ENCODE measurements around the gene PHACTR1. TPM values are rescaled to one million over a fixed set of nuclear protein-coding genes. Genes with fewer than 3 reads are reported as not detected.

The PHACTR1 gene
- total RNA-seq, 5 donors from 2014 or later (not counting 1 experiment from before 2014, with no cell fraction given): 0.63 to 2.6 (median 1.1) TPM

DNA sequence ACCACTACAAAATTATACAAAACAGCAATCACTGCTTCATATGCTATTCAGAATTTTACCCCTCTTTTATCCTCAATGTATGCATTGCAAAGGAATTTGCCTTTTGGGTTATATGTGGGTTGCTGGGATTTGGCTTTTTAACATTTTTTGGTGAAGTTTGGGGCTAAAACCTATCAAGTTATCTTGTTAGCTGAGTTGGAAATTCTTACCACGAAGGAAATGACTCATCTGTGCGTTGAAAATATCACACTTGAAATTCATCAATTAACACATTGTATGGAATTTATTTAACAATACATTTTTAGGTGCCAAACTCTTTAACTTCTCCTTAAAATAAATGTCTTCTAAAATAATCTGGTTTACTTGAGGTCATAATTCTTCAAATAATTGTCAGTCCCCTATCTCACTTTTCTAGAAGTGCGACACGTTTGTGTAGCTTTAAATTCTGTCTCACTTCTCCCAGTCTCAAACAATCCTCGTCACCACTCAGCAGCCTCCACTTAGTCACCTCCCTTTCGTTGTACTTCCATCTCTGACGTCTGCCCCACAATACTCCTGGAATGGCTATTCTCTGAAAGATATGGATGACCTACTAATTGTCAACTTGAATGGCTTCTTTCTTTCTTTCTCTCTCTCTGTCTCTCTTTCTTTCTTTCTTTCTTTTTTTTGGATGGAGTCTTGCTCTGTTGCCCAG lies 88.5 kb downstream of the PHACTR1 start:
- Mint-ChIP-seq H3K27me3 (peaks cover 4 to 6% of the 10 kb centered on the region in 2 donors), H3K27ac (no peak overlapping the region), H3K9me3 (no peaks in the 10 kb centered on the region), H3K4me3 (no peak overlapping the region), H3K36me3 (no peaks in the 10 kb centered on the region), H3K4me1 (no peaks in the 10 kb centered on the region)
- no peak for ATAC-seq (replicated peaks in 1 of 4)
- Histone ChIP-seq H3K4me1 (ENCODE audit: control insufficient read depth in 1 of 2, extremely low read depth in 1 of 2, insufficient read depth in 2 of 2, low read length in 2 of 2) (no peaks in the 10 kb centered on the region), H3K27ac (ENCODE audit: low read length) (no peak overlapping the region), H3K4me3 (ENCODE audit: control insufficient read depth in 1 of 2, extremely low read depth in 1 of 2, low read length in 1 of 2) (no peak overlapping the region), H3K9me3 (no peaks in the 10 kb centered on the region), H3K36me3 (ENCODE audit: control insufficient read depth in 2 of 2, extremely low read depth in 1 of 2, insufficient read depth in 1 of 2, low read length in 1 of 2) (no peaks in the 10 kb centered on the region), H3K27me3 (replicated peaks in 1 of 2; ENCODE audit: control insufficient read depth in 2 of 2, extremely low read depth in 1 of 2, insufficient read depth in 2 of 2, low read length in 1 of 2) (peaks cover 0 to 2% of the 10 kb centered on the region in 2 experiments)
- 84% methylated on average over 5 of the region's 7 CpGs for WGBS (ENCODE audit: insufficient coverage)
- no peak for DNase-seq
- ChIA-PET CTCF (no interaction called here), POLR2A (no interaction called here)

GRCh38 chr6:12806136-12806535 lies 89.6 kb downstream of the PHACTR1 start:
- CTCF ChIA-PET: interaction anchor here in 1 of 2 donors (0.5 kb wide), 1 partner anchor 81 kb away, joined by 5 read pairs; no protein-coding TSS in a partner anchor
- no peak overlapping the region for H3K4me3 ChIP-seq (ENCODE audit: control insufficient read depth in 1 of 2, extremely low read depth in 1 of 2, low read length in 1 of 2)
- H3K27me3 Mint-ChIP-seq: peaks cover 7 to 10% of the 10 kb centered on the region in 2 donors
- ATAC-seq (replicated peaks in 1 of 4): no peak
- no peaks in the 10 kb centered on the region for H3K9me3 Mint-ChIP-seq
- no peaks in the 10 kb centered on the region for H3K36me3 ChIP-seq (ENCODE audit: control insufficient read depth in 2 of 2, extremely low read depth in 1 of 2, insufficient read depth in 1 of 2, low read length in 1 of 2)
- H3K27ac Mint-ChIP-seq: no peak overlapping the region
- peaks cover 0 to 7% of the 10 kb centered on the region in 2 experiments for H3K27me3 ChIP-seq (replicated peaks in 1 of 2; ENCODE audit: control insufficient read depth in 2 of 2, extremely low read depth in 1 of 2, insufficient read depth in 2 of 2, low read length in 1 of 2)
- H3K4me3 Mint-ChIP-seq: no peak overlapping the region
- POLR2A ChIA-PET: no interaction called here
- no peaks in the 10 kb centered on the region for H3K9me3 ChIP-seq
- no peak for DNase-seq
- H3K36me3 Mint-ChIP-seq: no peaks in the 10 kb centered on the region
- H3K4me1 ChIP-seq (ENCODE audit: control insufficient read depth in 1 of 2, extremely low read depth in 1 of 2, insufficient read depth in 2 of 2, low read length in 2 of 2): no peaks in the 10 kb centered on the region
- H3K4me1 Mint-ChIP-seq: no peaks in the 10 kb centered on the region
- 87% methylated on average over 3 of the region's 4 CpGs for WGBS (ENCODE audit: insufficient coverage)
- no peak overlapping the region for H3K27ac ChIP-seq (ENCODE audit: low read length)

DNA sequence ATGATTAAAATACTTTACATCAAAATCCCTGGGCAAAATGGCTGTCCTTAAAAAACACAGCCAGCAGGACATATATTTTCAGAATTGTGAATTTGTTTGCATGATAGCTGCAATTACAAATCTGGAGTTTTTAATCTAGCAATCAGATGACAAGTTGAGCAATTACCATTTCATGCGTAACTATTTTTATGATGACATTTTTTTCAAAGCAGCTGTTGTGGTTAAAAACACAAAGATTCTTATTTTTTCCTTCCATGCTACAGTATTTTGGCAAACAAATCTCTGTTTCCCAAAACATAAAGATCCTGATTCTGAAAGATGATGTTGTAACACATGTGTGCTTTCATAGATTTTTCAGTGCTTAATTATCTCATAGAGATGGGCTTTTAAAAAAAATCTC lies 90.2 kb downstream of the PHACTR1 start:
- Histone ChIP-seq H3K27me3 (replicated peaks in 1 of 2; ENCODE audit: control insufficient read depth in 2 of 2, extremely low read depth in 1 of 2, insufficient read depth in 2 of 2, low read length in 1 of 2) (peaks cover 0 to 7% of the 10 kb centered on the region in 2 experiments), H3K4me3 (ENCODE audit: control insufficient read depth in 1 of 2, extremely low read depth in 1 of 2, low read length in 1 of 2) (no peak overlapping the region), H3K36me3 (ENCODE audit: control insufficient read depth in 2 of 2, extremely low read depth in 1 of 2, insufficient read depth in 1 of 2, low read length in 1 of 2) (no peaks in the 10 kb centered on the region), H3K27ac (ENCODE audit: low read length) (no peak overlapping the region), H3K9me3 (no peaks in the 10 kb centered on the region), H3K4me1 (ENCODE audit: control insufficient read depth in 1 of 2, extremely low read depth in 1 of 2, insufficient read depth in 2 of 2, low read length in 2 of 2) (no peaks in the 10 kb centered on the region)
- H3K36me3 Mint-ChIP-seq: no peaks in the 10 kb centered on the region
- WGBS (ENCODE audit: insufficient coverage): no CpG with 5 or more reads among the region's 1 CpG
- H3K9me3 Mint-ChIP-seq: no peaks in the 10 kb centered on the region
- peaks cover 7 to 10% of the 10 kb centered on the region in 2 donors for H3K27me3 Mint-ChIP-seq
- ATAC-seq (replicated peaks in 1 of 4) (no peak), DNase-seq (no peak)
- H3K4me1 Mint-ChIP-seq: no peaks in the 10 kb centered on the region
- POLR2A ChIA-PET: no interaction called here
- CTCF ChIA-PET: no interaction called here
- no peak overlapping the region for H3K27ac Mint-ChIP-seq
- H3K4me3 Mint-ChIP-seq: no peak overlapping the region

DNA sequence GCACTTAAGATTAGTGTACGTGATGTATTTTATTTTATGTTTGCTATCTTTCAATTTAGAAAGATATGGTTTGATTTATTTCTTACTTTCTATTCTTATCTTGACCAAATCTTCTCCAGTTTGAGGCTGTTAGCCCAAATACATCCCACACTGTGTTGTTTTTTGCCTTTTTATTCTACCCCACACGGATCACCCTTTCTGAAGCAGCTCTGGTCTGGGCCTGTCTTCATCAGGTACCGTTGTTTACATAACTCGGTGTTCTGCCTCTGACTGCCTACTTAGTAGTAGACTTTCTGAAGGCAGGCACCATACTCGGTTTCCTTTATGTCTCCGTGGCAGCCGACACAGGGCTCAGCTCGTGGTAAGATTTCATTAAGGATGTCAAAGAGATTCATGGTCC lies 95.0 kb downstream of the PHACTR1 start:
- H3K4me3 Mint-ChIP-seq: no peak overlapping the region
- DNase-seq (no peak), ATAC-seq (replicated peaks in 1 of 4) (no peak)
- no peaks in the 10 kb centered on the region for H3K36me3 Mint-ChIP-seq
- H3K27me3 Mint-ChIP-seq: peaks cover 4 to 10% of the 10 kb centered on the region in 2 donors
- no peaks in the 10 kb centered on the region for H3K9me3 Mint-ChIP-seq
- no peaks in the 10 kb centered on the region for H3K4me1 ChIP-seq (ENCODE audit: control insufficient read depth in 1 of 2, extremely low read depth in 1 of 2, insufficient read depth in 2 of 2, low read length in 2 of 2)
- no peaks in the 10 kb centered on the region for H3K9me3 ChIP-seq
- WGBS (ENCODE audit: insufficient coverage): 70% methylated on average over 7 of the region's 8 CpGs
- no peak overlapping the region for H3K27ac ChIP-seq (ENCODE audit: low read length)
- no peak overlapping the region for H3K27ac Mint-ChIP-seq
- ChIA-PET CTCF (no interaction called here), POLR2A (interaction anchor here in 1 of 2 donors (0.6 kb wide), 1 partner anchor 1993 kb away, joined by 3 read pairs; no protein-coding TSS in a partner anchor)
- H3K4me3 ChIP-seq (ENCODE audit: control insufficient read depth in 1 of 2, extremely low read depth in 1 of 2, low read length in 1 of 2): no peak overlapping the region
- peaks cover 0 to 5% of the 10 kb centered on the region in 2 experiments for H3K27me3 ChIP-seq (replicated peaks in 1 of 2; ENCODE audit: control insufficient read depth in 2 of 2, extremely low read depth in 1 of 2, insufficient read depth in 2 of 2, low read length in 1 of 2)
- no peaks in the 10 kb centered on the region for H3K36me3 ChIP-seq (ENCODE audit: control insufficient read depth in 2 of 2, extremely low read depth in 1 of 2, insufficient read depth in 1 of 2, low read length in 1 of 2)
- no peaks in the 10 kb centered on the region for H3K4me1 Mint-ChIP-seq

DNA sequence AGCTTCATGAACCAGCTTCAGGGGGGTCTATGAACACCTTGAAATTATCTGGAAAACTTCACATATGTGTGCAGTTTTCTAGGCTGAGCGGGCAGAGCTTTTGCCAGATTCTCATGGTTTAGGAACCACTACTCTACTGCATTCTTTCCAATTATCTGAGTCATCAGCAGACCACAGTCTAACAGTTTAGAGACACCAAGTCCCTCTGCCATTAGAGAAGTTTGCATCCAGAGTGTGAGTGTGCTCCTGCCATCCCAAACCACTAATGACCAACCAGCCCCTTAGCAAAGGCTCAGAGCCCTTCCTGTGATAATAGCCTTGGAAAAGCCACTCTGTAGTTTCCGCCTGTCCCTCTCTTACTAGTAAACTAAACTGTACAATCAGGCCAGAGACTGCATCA lies 96.8 kb downstream of the PHACTR1 start:
- peaks cover 7 to 15% of the 10 kb centered on the region in 2 donors for H3K27me3 Mint-ChIP-seq
- no peak overlapping the region for H3K27ac Mint-ChIP-seq
- Histone ChIP-seq H3K36me3 (ENCODE audit: control insufficient read depth in 2 of 2, extremely low read depth in 1 of 2, insufficient read depth in 1 of 2, low read length in 1 of 2) (no peaks in the 10 kb centered on the region), H3K27ac (ENCODE audit: low read length) (no peak overlapping the region), H3K27me3 (replicated peaks in 1 of 2; ENCODE audit: control insufficient read depth in 2 of 2, extremely low read depth in 1 of 2, insufficient read depth in 2 of 2, low read length in 1 of 2) (peaks cover 0 to 5% of the 10 kb centered on the region in 2 experiments), H3K4me3 (ENCODE audit: control insufficient read depth in 1 of 2, extremely low read depth in 1 of 2, low read length in 1 of 2) (no peak overlapping the region), H3K4me1 (ENCODE audit: control insufficient read depth in 1 of 2, extremely low read depth in 1 of 2, insufficient read depth in 2 of 2, low read length in 2 of 2) (no peaks in the 10 kb centered on the region), H3K9me3 (no peaks in the 10 kb centered on the region)
- WGBS (ENCODE audit: insufficient coverage): 100% methylated on average over 2 of the region's 2 CpGs
- H3K36me3 Mint-ChIP-seq: no peaks in the 10 kb centered on the region
- ATAC-seq (replicated peaks in 1 of 4) (no peak), DNase-seq (no peak)
- no peaks in the 10 kb centered on the region for H3K4me1 Mint-ChIP-seq
- H3K9me3 Mint-ChIP-seq: no peaks in the 10 kb centered on the region
- POLR2A ChIA-PET: no interaction called here
- CTCF ChIA-PET: no interaction called here
- H3K4me3 Mint-ChIP-seq: no peak overlapping the region

GRCh38 chr6:12814015-12814414 lies 97.4 kb downstream of the PHACTR1 start:
- Mint-ChIP-seq H3K4me3 (no peak overlapping the region), H3K36me3 (no peaks in the 10 kb centered on the region), H3K9me3 (no peaks in the 10 kb centered on the region), H3K27me3 (peaks cover 7 to 15% of the 10 kb centered on the region in 2 donors), H3K4me1 (no peaks in the 10 kb centered on the region), H3K27ac (no peak overlapping the region)
- ChIA-PET CTCF (no interaction called here), POLR2A (no interaction called here)
- DNase-seq: no peak
- H3K4me3 ChIP-seq (ENCODE audit: control insufficient read depth in 1 of 2, extremely low read depth in 1 of 2, low read length in 1 of 2): no peak overlapping the region
- no peaks in the 10 kb centered on the region for H3K4me1 ChIP-seq (ENCODE audit: control insufficient read depth in 1 of 2, extremely low read depth in 1 of 2, insufficient read depth in 2 of 2, low read length in 2 of 2)
- H3K27ac ChIP-seq (ENCODE audit: low read length): no peak overlapping the region
- ATAC-seq (replicated peaks in 1 of 4): no peak
- no peaks in the 10 kb centered on the region for H3K9me3 ChIP-seq
- peaks cover 0 to 5% of the 10 kb centered on the region in 2 experiments for H3K27me3 ChIP-seq (replicated peaks in 1 of 2; ENCODE audit: control insufficient read depth in 2 of 2, extremely low read depth in 1 of 2, insufficient read depth in 2 of 2, low read length in 1 of 2)
- WGBS (ENCODE audit: insufficient coverage): 88% methylated on average over 2 of the region's 2 CpGs
- no peaks in the 10 kb centered on the region for H3K36me3 ChIP-seq (ENCODE audit: control insufficient read depth in 2 of 2, extremely low read depth in 1 of 2, insufficient read depth in 1 of 2, low read length in 1 of 2)
